HEK293T (cell line): ENCODE data around the gene MORN5.

Experiments used
- CTCF ChIA-PET: fragments of 350-600 bp; formaldehyde crosslinking; extraction: SDS; loops from one replicate; lab custom pipeline; 2021; ENCODE audit warnings: antibody characterized with exemption, inconsistent platforms; lab: Yijun Ruan, JAX
- POLR2A ChIA-PET: fragments of 350-600 bp; formaldehyde crosslinking; extraction: SDS; loops from one replicate; lab custom pipeline; 2020; ENCODE audit warnings: antibody characterized with exemption, inconsistent platforms; lab: Yijun Ruan, JAX
- DNase-seq: peaks from one replicate; pipeline ENCODE4 v3.0.0; 2012; ENCODE audit warnings: mixed read lengths; ENCODE audit errors: extremely low spot score
- ARNT ChIP-seq: fragments of 450-650 bp; IDR thresholded peaks from 2 replicates; pipeline ENCODE4 v1.6.1; 2017; ENCODE audit warnings: mild to moderate bottlenecking
- BHLHE40 ChIP-seq: fragments of 450-650 bp; IDR thresholded peaks from 2 replicates; pipeline ENCODE4 v1.6.1; 2016; ENCODE audit warnings: mild to moderate bottlenecking, moderate library complexity, borderline replicate concordance
- CTBP1 ChIP-seq: fragments of 450-650 bp; IDR thresholded peaks from 2 replicates; pipeline ENCODE4 v1.6.1; 2016; ENCODE audit warnings: borderline replicate concordance
- ELF4 ChIP-seq: fragments of 450-650 bp; IDR thresholded peaks from 2 replicates; pipeline ENCODE4 v1.6.1; 2017; ENCODE audit warnings: antibody characterized with exemption
- FOXA1 ChIP-seq: fragments of 450-650 bp; IDR thresholded peaks from 2 replicates; pipeline ENCODE4 v1.6.1; 2016; ENCODE audit warnings: mild to moderate bottlenecking
- FOXK2 ChIP-seq: fragments of 450-650 bp; IDR thresholded peaks from 2 replicates; pipeline ENCODE4 v1.6.1; 2016; ENCODE audit warnings: mild to moderate bottlenecking
- FOXM1 ChIP-seq: fragments of 450-650 bp; IDR thresholded peaks from 2 replicates; pipeline ENCODE4 v1.6.1; 2017; ENCODE audit warnings: mild to moderate bottlenecking, borderline replicate concordance
- HDGF ChIP-seq: fragments of 450-650 bp; IDR thresholded peaks from 2 replicates; pipeline ENCODE4 v1.6.1; 2017; ENCODE audit warnings: antibody characterized with exemption, borderline replicate concordance
- L3MBTL2 ChIP-seq: fragments of 450-650 bp; conservative IDR thresholded peaks from 2 replicates; pipeline ENCODE4 v1.6.1; 2016; ENCODE audit warnings: mild to moderate bottlenecking
- LEF1 ChIP-seq: fragments of 450-650 bp; IDR thresholded peaks from 2 replicates; pipeline ENCODE4 v1.6.1; 2017; ENCODE audit warnings: mild to moderate bottlenecking, borderline replicate concordance
- NFRKB ChIP-seq: fragments of 450-650 bp; IDR thresholded peaks from 2 replicates; pipeline ENCODE4 v1.6.1; 2016; ENCODE audit warnings: mild to moderate bottlenecking, moderate library complexity
- SP1 ChIP-seq: fragments of 450-650 bp; IDR thresholded peaks from 2 replicates; pipeline ENCODE4 v1.6.1; 2017
- SUZ12 ChIP-seq: fragments of 450-650 bp; IDR thresholded peaks from 2 replicates; pipeline ENCODE4 v1.6.1; 2016; ENCODE audit warnings: mild to moderate bottlenecking
- TARDBP ChIP-seq: fragments of 450-650 bp; IDR thresholded peaks from 2 replicates; pipeline ENCODE4 v1.6.1; 2016
- ZNF384 ChIP-seq: fragments of 450-650 bp; IDR thresholded peaks from 2 replicates; pipeline ENCODE4 v1.6.1; 2016
- TF ChIP-seq, protein P1 (sequence below): fragments of 450-650 bp; IDR thresholded peaks from 2 replicates; pipeline ENCODE4 v1.6.1; 2016

The MORN5 gene

DNA sequence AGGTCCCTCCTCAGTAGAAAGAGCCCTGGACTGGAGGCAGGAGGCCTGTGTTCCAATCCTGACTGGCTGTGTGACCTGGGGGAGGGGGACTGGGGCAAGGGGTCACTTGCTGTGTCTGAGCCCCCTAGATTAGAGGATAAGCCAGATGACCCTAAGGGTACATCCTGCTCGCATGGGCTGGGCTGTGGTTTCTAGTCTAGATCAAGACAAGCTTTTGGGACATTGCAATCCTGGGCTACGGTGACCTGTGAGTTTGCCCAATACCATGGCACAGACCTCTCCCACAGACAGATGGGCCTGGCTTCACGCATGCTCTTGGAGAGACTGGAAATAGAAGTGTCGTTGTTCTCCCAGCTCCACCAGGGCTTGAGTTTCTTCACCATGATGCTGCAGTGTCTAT lies 27.2 kb upstream of the MORN5 start:
- ChIA-PET POLR2A (no interaction called here), CTCF (interaction anchor here (1.1 kb wide), 1 partner anchor 33 kb away, joined by 3 read pairs; no protein-coding TSS in a partner anchor)
- no peak for TF ChIP-seq BHLHE40
- no peak for TF ChIP-seq ARNT
- no peak for TF ChIP-seq NFRKB
- no peak for TF ChIP-seq FOXK2
- no peak for TF ChIP-seq ZNF384
- TF ChIP-seq ELF4, result no peak
- no peak for TF ChIP-seq CTBP1
- no peak for TF ChIP-seq HDGF
- TF ChIP-seq SUZ12, result no peak
- TF ChIP-seq L3MBTL2, result no peak
- TF ChIP-seq SP1, result no peak
- no peak for TF ChIP-seq LEF1
- no peak for TF ChIP-seq FOXM1
- TF ChIP-seq TARDBP, result no peak
- TF ChIP-seq, protein P1, sequence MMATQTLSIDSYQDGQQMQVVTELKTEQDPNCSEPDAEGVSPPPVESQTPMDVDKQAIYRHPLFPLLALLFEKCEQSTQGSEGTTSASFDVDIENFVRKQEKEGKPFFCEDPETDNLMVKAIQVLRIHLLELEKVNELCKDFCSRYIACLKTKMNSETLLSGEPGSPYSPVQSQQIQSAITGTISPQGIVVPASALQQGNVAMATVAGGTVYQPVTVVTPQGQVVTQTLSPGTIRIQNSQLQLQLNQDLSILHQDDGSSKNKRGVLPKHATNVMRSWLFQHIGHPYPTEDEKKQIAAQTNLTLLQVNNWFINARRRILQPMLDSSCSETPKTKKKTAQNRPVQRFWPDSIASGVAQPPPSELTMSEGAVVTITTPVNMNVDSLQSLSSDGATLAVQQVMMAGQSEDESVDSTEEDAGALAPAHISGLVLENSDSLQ, result no peak
- TF ChIP-seq FOXA1, result no peak
- DNase-seq, result no peak

DNA sequence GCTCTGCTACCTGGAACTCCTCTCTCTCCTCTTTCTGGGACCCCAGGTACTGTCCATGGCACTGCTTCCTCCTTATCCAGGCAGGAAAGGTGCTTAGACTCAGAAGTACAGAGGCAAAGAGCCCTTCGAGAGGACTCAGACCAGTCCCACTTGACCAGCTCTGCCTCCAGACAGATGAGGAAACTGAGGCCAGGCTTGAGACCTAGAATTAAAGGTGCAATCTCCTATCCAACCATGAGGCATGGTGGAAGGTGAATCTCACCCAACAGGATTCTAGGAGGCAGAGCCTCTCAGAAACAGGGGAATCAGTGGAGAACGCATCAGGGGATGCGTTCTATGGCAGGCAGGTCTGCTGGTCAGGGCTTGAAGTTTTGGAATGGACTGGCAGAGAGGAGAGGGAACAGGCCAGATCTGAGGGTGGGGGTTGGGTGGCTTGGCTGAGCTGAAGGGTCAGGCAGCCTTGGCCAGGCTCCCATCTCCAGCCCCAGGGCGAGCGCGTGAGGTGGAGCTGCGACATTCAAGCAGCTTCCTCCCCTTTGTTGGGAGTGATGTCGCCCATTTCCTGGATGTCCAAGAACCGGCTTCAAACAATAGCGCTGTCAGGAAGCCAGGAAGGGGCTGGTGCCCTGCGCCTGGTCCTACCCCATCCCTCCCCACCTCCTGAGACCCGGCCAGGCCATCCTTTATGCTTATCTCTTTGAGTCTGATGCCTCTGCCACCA lies 26.3 kb upstream of the MORN5 start:
- POLR2A ChIA-PET, result no interaction called here
- CTCF ChIA-PET, result interaction anchor here (1.1 to 2.4 kb wide), 2 partner anchors 9 to 34 kb away, joined by 3 to 12 read pairs; no protein-coding TSS in a partner anchor
- no peak for TF ChIP-seq TARDBP
- no peak for TF ChIP-seq CTBP1
- no peak for TF ChIP-seq ZNF384
- TF ChIP-seq L3MBTL2, result no peak
- DNase-seq, result no peak

DNA sequence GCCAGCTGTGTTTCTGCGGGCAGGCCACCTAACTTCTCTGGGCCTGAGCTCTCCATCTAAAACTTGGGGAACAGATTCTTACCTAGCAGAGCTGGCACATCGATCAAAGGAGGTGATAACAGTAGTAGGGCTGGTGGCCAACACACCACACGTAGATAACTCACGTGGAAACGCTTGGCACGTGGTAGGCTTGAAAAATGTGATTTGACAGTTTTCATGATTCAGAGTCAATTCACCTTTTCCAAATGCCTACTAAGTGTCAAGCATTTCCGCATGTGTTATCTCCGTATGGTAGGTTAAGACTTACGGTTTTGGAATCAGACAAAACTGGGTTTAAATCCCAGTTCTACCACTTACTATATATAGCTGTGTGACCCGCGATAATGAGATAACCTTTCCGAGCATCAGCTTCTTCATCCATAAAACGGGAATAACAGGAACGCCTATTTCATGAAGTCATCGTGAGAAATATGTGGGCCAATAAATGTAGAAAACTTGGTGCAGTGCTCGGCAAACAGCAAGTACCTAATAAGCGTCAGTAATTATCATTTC lies 25.6 kb upstream of the MORN5 start:
- DNase-seq, result no peak
- TF ChIP-seq, protein P1, result no peak
- TF ChIP-seq FOXK2, result no peak
- no peak for TF ChIP-seq SUZ12
- no peak for TF ChIP-seq L3MBTL2
- TF ChIP-seq TARDBP, result no peak
- TF ChIP-seq ELF4, result no peak
- TF ChIP-seq ARNT, result no peak
- no peak for TF ChIP-seq FOXA1
- no peak for TF ChIP-seq NFRKB
- no peak for TF ChIP-seq LEF1
- no peak for TF ChIP-seq SP1
- TF ChIP-seq HDGF, result no peak
- no peak for TF ChIP-seq CTBP1
- no peak for TF ChIP-seq FOXM1
- TF ChIP-seq ZNF384, result no peak
- TF ChIP-seq BHLHE40, result no peak
- ChIA-PET POLR2A (no interaction called here), CTCF (interaction anchor here (0.9 to 2.4 kb wide), 3 partner anchors 10 to 35 kb away, joined by 3 to 12 read pairs (median 3); no protein-coding TSS in a partner anchor)

DNA sequence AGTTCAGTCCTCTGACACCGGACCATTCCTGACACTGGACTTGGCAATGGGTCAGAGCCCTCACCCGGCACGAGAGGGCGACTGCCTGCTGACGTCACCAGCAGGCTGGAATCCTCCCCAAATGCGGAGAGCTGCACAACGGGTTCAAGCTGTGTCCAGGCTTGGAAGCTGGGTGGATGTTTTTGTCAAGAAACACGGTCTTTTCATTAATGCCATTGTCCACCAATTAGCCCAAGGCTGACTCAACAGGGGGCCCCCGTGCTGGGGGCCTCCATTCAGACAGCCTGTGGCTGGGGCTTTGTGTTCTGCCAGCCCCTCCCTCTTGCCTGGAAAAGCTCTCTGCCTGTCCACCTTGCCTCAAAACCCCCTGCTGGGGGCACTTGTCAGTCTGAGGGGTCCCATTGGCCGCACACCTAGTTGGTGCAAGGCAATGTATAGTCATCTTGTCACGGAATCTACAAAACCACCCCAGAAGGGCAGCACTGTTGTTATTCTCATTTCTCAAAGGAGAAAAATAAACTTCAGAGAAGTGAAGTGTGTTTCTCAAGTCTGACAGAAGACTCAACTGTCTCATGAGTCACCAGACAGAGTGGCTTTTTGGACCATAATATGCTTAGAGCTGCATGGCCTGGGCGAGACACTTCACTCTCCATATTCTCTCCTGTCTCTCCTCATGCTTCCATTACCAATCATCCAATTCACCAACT lies 24.7 kb upstream of the MORN5 start:
- CTCF ChIA-PET, result interaction anchor here (0.8 to 2.4 kb wide), 4 partner anchors 10 to 24 kb away, joined by 3 to 12 read pairs (median 3); no protein-coding TSS in a partner anchor
- DNase-seq, result no peak
- POLR2A ChIA-PET, result interaction anchor here (1.1 kb wide), 1 partner anchor 57 kb away, joined by 3 read pairs; no protein-coding TSS in a partner anchor

More for the DNA sequence above, 24.7 kb upstream of the MORN5 start:
- TF ChIP-seq LEF1 (no peak), FOXM1 (no peak), ZNF384 (no peak), HDGF (no peak), NFRKB (no peak), CTBP1 (no peak), SUZ12 (no peak), SP1 (no peak), ARNT (no peak), FOXK2 (no peak), FOXA1 (no peak), BHLHE40 (no peak), TARDBP (no peak), ELF4 (no peak), L3MBTL2 (no peak)
- TF ChIP-seq, protein P1, result no peak
